H9 (cell line): ENCODE results near the gene CADM1. TPM values are rescaled to one million over a fixed set of nuclear protein-coding genes. Genes with fewer than 3 reads are reported as not detected.

ENCODE experiments used
- DNase-seq: peaks from one replicate; pipeline ENCODE4 v3.0.0-alpha.2; 2017
- H2AFZ ChIP-seq: one replicate; pipeline ENCODE4 v1.6.1; 2013; ENCODE audit warnings: mild to moderate bottlenecking, low read length, control low read depth, moderate library complexity
- H2AK5ac ChIP-seq: 2 replicates; pipeline ENCODE4 v1.6.1; 2013; ENCODE audit warnings: low read length, control low read depth, mixed read lengths; ENCODE audit not compliant: insufficient read length
- H2BK120ac ChIP-seq: one replicate; pipeline ENCODE4 v1.6.1; 2013; ENCODE audit warnings: low read depth, mild to moderate bottlenecking, low read length, control low read depth, inconsistent platforms; ENCODE audit not compliant: poor library complexity, severe bottlenecking
- H2BK12ac ChIP-seq: 2 replicates; pipeline ENCODE4 v1.6.1; 2013; ENCODE audit warnings: low read length, control low read depth, mixed read lengths, low read depth; ENCODE audit not compliant: insufficient read length
- H2BK15ac ChIP-seq: 2 replicates; pipeline ENCODE4 v1.6.1; 2013; ENCODE audit warnings: low read depth, low read length, control low read depth
- H2BK20ac ChIP-seq: one replicate; pipeline ENCODE4 v1.6.1; 2013; ENCODE audit warnings: low read depth, mild to moderate bottlenecking, low read length, control low read depth, inconsistent platforms; ENCODE audit not compliant: poor library complexity, severe bottlenecking
- H2BK5ac ChIP-seq: 2 replicates; pipeline ENCODE4 v1.6.1; 2013; ENCODE audit warnings: low read length, control low read depth, mixed read lengths; ENCODE audit not compliant: insufficient read length
- H3K14ac ChIP-seq: 2 replicates; pipeline ENCODE4 v1.6.1; 2013; ENCODE audit warnings: low read length, control low read depth; ENCODE audit not compliant: insufficient read depth
- H3K18ac ChIP-seq: 2 replicates; pipeline ENCODE4 v1.6.1; 2013; ENCODE audit warnings: low read depth, mild to moderate bottlenecking, mixed read lengths, low read length, control low read depth; ENCODE audit not compliant: insufficient read length
- H3K23ac ChIP-seq: 2 replicates; pipeline ENCODE4 v1.6.1; 2013; ENCODE audit warnings: low read length, control low read depth, mixed read lengths, low read depth; ENCODE audit not compliant: insufficient read length
- H3K23me2 ChIP-seq: 2 replicates; pipeline ENCODE4 v1.6.1; 2013; ENCODE audit warnings: low read depth, mild to moderate bottlenecking, mixed read lengths, low read length, control low read depth; ENCODE audit not compliant: insufficient read length, poor library complexity, severe bottlenecking
- H3K27ac ChIP-seq: 2 replicates; pipeline ENCODE4 v1.5.1; 2013; ENCODE audit warnings: low read length, control low read depth, mixed read lengths, low read depth; ENCODE audit not compliant: insufficient read length
- H3K27me3 ChIP-seq: 2 replicates; pipeline ENCODE4 v1.6.1; 2013; ENCODE audit warnings: low read length, control low read depth, inconsistent platforms; ENCODE audit not compliant: insufficient read depth
- H3K4ac ChIP-seq: 2 replicates; pipeline ENCODE4 v1.6.1; 2013; ENCODE audit warnings: low read depth, mild to moderate bottlenecking, control low read depth, inconsistent platforms, low read length, moderate library complexity
- H3K4me1 ChIP-seq: 2 replicates; pipeline ENCODE4 v1.6.1; 2013; ENCODE audit warnings: low read length, control low read depth, inconsistent platforms; ENCODE audit not compliant: insufficient read depth
- H3K4me2 ChIP-seq: 2 replicates; pipeline ENCODE4 v1.6.1; 2013; ENCODE audit warnings: low read length, control low read depth, mixed read lengths; ENCODE audit not compliant: insufficient read length, insufficient read depth
- H3K56ac ChIP-seq: 2 replicates; pipeline ENCODE4 v1.6.1; 2013; ENCODE audit warnings: low read depth, mild to moderate bottlenecking, mixed read lengths, low read length, control low read depth; ENCODE audit not compliant: insufficient read length
- H3K79me1 ChIP-seq: 2 replicates; pipeline ENCODE4 v1.6.1; 2013; ENCODE audit warnings: low read depth, mild to moderate bottlenecking, moderate library complexity, low read length, control low read depth, inconsistent platforms; ENCODE audit not compliant: insufficient read depth, poor library complexity, severe bottlenecking
- H3K79me2 ChIP-seq: 2 replicates; pipeline ENCODE4 v1.6.1; 2013; ENCODE audit warnings: low read length, control low read depth, inconsistent platforms; ENCODE audit not compliant: insufficient read depth
- H3K9ac ChIP-seq: 2 replicates; pipeline ENCODE4 v1.6.1; 2013; ENCODE audit warnings: low read length, control low read depth, mixed read lengths; ENCODE audit not compliant: insufficient read length; ENCODE audit errors: extremely low read depth
- H3K9me3 ChIP-seq: one replicate; pipeline ENCODE4 v1.6.1; 2013; ENCODE audit warnings: low read depth, low read length, inconsistent platforms; ENCODE audit not compliant: control insufficient read depth
- H3T11ph ChIP-seq: one replicate; pipeline ENCODE4 v1.6.1; 2013; ENCODE audit warnings: mild to moderate bottlenecking, low read length, control low read depth, inconsistent platforms
- H4K20me1 ChIP-seq: one replicate; pipeline ENCODE4 v1.6.1; 2013; ENCODE audit not compliant: control insufficient read depth, insufficient read length, insufficient read depth
- H4K5ac ChIP-seq: 2 replicates; pipeline ENCODE4 v1.6.1; 2013; ENCODE audit warnings: low read depth, mild to moderate bottlenecking, mixed read lengths, low read length, control low read depth; ENCODE audit not compliant: insufficient read length
- H4K8ac ChIP-seq: replicated peaks from 2 replicates; pipeline ENCODE4 v1.6.1; 2013; ENCODE audit warnings: low read length, control low read depth, mixed read lengths, low read depth; ENCODE audit not compliant: insufficient read length
- H4K91ac ChIP-seq: 2 replicates; pipeline ENCODE4 v1.6.1; 2013; ENCODE audit warnings: low read depth, mild to moderate bottlenecking, moderate library complexity, mixed read lengths, low read length, control low read depth; ENCODE audit not compliant: insufficient read length
- H3K27ac Mint-ChIP-seq, 3 experiments: 2 replicates in 2 of 3; 3 replicates in 1 of 3; pipeline ENCODE4 v1.8.0; 2020 to 2021; ENCODE audit warnings: mixed read lengths in 3 of 3, mild to moderate bottlenecking in 1 of 3, moderate library complexity in 1 of 3
- H3K27me3 Mint-ChIP-seq: 2 replicates; pipeline ENCODE4 v1.8.0; 2021; ENCODE audit warnings: low read depth, mild to moderate bottlenecking, moderate library complexity, mixed read lengths
- H3K36me3 Mint-ChIP-seq, 3 experiments: 2 replicates in 2 of 3; 3 replicates in 1 of 3; pipeline ENCODE4 v1.8.0; 2020 to 2021; ENCODE audit warnings: low read depth in 3 of 3, mixed read lengths in 3 of 3; ENCODE audit not compliant: insufficient read depth in 1 of 3
- H3K4me1 Mint-ChIP-seq, 2 experiments: 2 replicates each; pipeline ENCODE4 v1.8.0; 2020; ENCODE audit warnings: mixed read lengths in 2 of 2
- H3K4me3 Mint-ChIP-seq, 2 experiments: 2 replicates in 1 of 2; 3 replicates in 1 of 2; pipeline ENCODE4 v1.8.0; 2020 to 2021; ENCODE audit warnings: mild to moderate bottlenecking in 2 of 2, mixed read lengths in 2 of 2, moderate library complexity in 1 of 2
- H3K9me3 Mint-ChIP-seq, 2 experiments: 2 replicates in 1 of 2; 3 replicates in 1 of 2; pipeline ENCODE4 v1.8.0; 2020; ENCODE audit warnings: mild to moderate bottlenecking in 2 of 2, mixed read lengths in 2 of 2, moderate library complexity in 1 of 2
- CTCF ChIP-seq: fragments of 200-600 bp; sonication (generic); conservative IDR thresholded peaks from 3 replicates; pipeline ENCODE4 v1.8.0; 2021; ENCODE audit warnings: antibody characterized with exemption, mild to moderate bottlenecking
- WGBS: extraction: QIAGEN DNeasy Blood & Tissue Kit; methylation state at CpG from one replicate; pipeline ENCODE4 v1.1.7; 2013; ENCODE audit warnings: missing lambda C conversion rate, low lambda C conversion rate, mixed read lengths; ENCODE audit not compliant: insufficient read length; ENCODE audit errors: extremely low coverage; 5-methylcytosine and 5-hydroxymethylcytosine counted together
- total RNA-seq: library from RNA; stranded (reverse); gene quantifications from 2 replicates; pipeline ENCODE4 v1.2.1, GENCODE V29; 2021

Gene CADM1
- total RNA-seq, 1 experiment from 2014 or later, result 11.9 TPM

- Mint-ChIP-seq H3K9me3 (no peaks in the 10 kb centered on the region), H3K4me3 (no peak overlapping the region), H3K27me3 (peaks cover 8% of the 10 kb centered on the region), H3K4me1 (peaks cover 44 to 46% of the 10 kb centered on the region in 2 experiments), H3K36me3 (no peaks in the 10 kb centered on the region), H3K27ac (no peak overlapping the region)
- Histone ChIP-seq H2BK15ac (no peak overlapping the region), H2AK5ac (no peak overlapping the region), H3K23ac (no peak overlapping the region), H2BK12ac (no peak overlapping the region), H3K9ac (no peak overlapping the region), H4K5ac (no peak overlapping the region), H3K79me2 (no peaks in the 10 kb centered on the region), H3K4ac (no peak overlapping the region), H2BK20ac (no peak overlapping the region), H2BK120ac (no peak overlapping the region), H3K56ac (no peak overlapping the region), H3K14ac (no peak overlapping the region), H2AFZ (no peak overlapping the region), H3K27me3 (no peaks in the 10 kb centered on the region), H4K91ac (no peak overlapping the region), H3K79me1 (no peaks in the 10 kb centered on the region), H3K23me2 (no peaks in the 10 kb centered on the region), H3K9me3 (no peaks in the 10 kb centered on the region), H3K27ac (no peak overlapping the region), H4K8ac (no peak overlapping the region), H3K4me1 (peaks cover 10% of the 10 kb centered on the region), H3K4me2 (no peak overlapping the region), H3T11ph (no peak overlapping the region), H2BK5ac (no peak overlapping the region), H3K18ac (no peak overlapping the region), H4K20me1 (no peaks in the 10 kb centered on the region)
- no peak for TF ChIP-seq CTCF
- no peak for DNase-seq
- WGBS, result no CpG with 5 or more reads among the region's 9 CpGs
Observed at GRCh38 chr11:115168229-115168671, 336.0 kb downstream of the CADM1 start.
